GM08714 (cell line): ENCODE data around the gene ISM2.

Source experiments
- H3K4me3 ChIP-seq: fragments of 200-500 bp; sonication (Bioruptor generic); 2 replicates; pipeline ENCODE4 v1.5.1; 2014; ENCODE audit warnings: mild to moderate bottlenecking, low read length, inconsistent platforms
- ZNF274 ChIP-seq: IDR thresholded peaks from 2 replicates; pipeline ENCODE4 v1.6.1; 2012; ENCODE audit warnings: mild to moderate bottlenecking, low read depth, low read length

Gene ISM2

DNA sequence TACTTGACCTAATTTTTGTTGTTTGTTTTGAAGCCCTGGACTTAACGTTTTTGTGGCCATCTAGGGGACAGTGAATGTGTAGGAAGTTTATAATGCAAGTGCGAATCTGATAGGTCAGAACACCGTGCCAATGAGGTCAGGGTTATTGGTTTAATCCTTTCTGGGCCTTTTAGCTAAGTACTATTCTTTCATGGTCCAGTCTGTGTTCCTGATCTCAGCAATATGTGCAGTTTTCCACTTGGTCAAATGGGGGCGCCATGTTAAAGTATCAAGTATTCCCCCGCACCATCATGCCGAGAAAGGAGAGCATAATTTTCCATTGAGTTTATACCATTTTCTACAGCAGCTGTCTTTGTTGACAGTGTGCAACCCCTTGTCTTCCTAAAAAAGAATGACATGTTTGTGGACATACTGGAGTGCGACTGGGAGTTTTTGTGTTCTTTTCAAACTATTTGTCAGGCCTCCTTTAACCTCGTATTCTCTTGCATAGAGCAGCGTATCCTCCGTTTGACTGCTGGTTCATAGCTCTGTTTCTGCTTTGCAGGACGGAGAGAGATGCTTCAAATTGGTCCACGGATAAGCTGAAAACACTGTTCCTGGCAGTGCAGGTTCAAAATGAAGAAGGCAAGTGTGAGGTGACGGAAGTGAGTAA lies 39.4 kb downstream of the ISM2 start:
- peak overlapping the region; percentile 90 for H3K4me3 ChIP-seq
- no peak for TF ChIP-seq ZNF274

DNA sequence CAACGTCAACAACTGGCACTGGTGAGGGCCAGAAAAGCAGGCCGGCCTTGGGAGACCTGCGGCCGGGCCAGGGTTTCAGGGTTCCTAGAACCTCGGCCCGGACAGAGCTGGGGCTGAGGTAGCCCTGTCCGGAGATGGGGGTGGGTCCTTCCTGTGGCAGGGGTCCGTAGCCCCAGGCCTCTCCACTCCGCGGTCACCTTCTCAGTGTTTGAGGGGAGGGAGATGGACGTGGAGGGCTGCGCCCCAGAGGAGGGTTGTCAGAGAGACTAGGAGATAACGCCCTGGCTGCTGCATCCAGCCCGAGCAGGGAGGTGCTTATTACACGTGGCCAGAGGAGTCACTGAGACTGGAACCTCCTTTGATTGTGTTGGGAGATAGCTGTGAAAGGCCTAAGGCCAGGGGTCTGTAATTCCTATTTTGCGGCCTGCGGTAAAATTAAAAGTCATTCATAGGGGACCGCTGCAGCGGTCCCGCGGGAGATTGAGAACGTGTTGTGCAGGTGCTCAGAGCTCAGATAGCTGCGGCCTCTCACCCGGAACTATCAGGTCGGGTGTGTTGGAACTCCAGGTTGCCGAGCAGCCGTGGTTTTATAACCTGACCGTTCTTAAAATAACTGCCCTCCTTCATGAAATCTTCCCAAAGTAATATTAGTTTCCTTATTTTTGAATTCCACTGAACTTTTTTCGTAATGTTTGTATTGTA lies 40.2 kb downstream of the ISM2 start:
- no peak for TF ChIP-seq ZNF274
- H3K4me3 ChIP-seq: peak overlapping the region; percentile 90

DNA sequence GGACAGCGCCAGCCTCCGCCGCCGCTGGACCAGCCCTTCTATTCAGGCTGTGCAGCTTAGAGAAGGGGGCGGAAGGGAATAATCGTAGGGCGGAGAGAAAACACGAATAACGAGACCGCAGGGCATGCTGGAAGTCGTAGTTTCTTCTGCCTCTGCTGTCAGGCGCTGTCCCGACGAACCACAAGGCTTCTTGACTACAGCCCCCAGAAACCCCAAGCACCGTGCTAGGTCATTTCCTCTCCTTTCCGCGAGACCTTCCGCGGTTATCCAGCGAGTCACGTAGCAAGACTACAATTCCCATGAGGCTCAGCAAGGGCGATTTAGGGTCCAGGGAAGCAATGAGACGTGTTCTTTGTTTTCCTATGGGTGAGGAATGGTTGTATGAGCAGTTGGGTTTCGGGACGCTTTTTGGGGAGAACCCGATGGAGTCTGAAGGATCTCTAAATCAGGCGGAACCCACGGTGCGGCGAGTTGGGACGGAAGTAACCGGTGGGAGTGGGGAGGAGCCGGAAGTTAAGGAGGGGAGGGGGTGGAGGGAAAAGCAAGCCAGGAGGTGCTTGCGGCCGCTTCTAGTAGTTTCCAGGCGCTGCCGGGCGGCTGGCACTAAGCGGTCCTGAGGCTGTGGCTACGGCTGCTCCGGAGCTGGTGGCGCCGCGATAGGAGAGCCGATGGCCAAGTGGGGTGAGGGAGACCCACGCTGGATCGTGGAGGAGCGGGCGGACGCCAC lies 40.9 kb downstream of the ISM2 start, which contains the start of the genes AHSA1 and VIPAS39:
TSS of gene AHSA1 (plus strand) at position 572 of the 727 bp plus-strand sequence. CDS start at position 669, 97 bp downstream.
TSS of gene VIPAS39 (minus strand) at position 80 of the 727 bp plus-strand sequence. CDS start 3,499 bp downstream, outside the sequence.
- TF ChIP-seq ZNF274: no peak
- H3K4me3 ChIP-seq: peak within 1 kb of the TSS; percentile 90

DNA sequence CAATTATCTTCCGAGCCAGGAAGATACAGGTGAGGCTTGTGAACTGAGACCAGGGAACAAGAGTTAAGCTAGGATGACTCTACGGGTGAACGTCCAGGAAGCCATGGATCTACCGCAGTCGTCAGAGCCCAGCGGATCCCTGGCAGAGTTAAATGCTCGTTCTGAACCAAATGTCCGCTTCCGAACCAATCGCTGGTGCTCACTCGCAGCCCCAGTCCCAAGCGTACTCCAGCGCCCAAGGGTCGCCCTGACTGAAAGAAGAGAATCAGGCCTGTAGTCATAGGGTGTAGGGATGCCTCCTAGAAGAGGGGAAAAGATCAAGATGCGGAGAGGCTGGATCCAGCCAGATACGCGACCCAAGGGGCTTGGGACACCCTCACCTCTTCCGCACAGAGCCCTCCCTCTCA lies 41.5 kb downstream of the ISM2 start:
- no peak for TF ChIP-seq ZNF274
- peak overlapping the region; percentile 79 for H3K4me3 ChIP-seq

DNA sequence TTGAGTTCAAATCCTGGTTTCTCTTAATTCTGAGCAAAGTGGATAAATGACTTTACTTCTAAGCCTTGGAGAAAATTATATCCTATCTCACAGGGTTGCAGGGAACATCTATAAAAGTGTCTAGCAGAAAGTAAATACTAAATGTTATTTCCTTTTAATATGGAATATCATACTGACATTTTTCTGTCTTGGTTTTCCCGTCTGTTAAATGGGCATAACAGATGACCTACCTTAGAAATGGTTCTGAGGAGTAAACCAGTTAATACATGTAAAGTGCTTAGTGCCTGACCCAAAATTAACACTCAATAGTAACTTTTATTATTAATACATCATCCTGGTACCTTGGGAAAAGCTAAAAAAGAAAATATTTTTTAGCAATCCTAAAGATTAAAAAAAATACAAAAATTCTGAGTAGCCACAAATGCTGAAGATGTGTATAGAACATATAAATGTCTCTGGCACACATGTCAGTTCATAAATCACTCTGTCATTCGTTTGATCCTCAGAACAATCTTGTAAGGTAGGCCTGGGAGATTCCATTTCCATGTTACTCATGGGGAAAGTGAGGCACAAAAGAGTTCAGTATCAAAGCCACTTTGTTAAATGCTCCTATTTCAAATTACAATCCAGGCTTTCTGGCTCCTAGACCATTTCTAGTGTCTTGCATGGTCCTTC lies 42.5 kb downstream of the ISM2 start:
- no peak for TF ChIP-seq ZNF274
- H3K4me3 ChIP-seq: no peak overlapping the region; the same call in 1 of the 2 replicates

DNA sequence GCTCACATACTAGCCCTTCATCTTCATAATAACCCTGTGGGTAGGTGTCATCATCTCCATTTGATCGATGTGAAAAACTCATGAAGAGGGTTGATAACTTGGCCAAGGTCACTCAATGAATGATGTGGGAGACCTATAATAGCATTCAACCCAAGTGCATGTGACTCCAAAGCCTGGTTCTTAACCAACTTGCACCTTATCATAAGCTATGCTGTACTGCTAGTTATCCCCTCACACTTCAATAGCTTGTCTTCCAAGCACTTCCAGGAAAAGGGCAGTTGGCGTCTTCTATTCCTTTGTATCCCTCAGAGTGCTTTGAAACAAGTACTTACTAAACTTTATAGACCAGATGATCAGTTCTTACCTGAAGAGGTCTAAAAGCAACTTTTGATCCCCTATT lies 56.4 kb downstream of the ISM2 start:
- no peak overlapping the region for H3K4me3 ChIP-seq
- no peak for TF ChIP-seq ZNF274

DNA sequence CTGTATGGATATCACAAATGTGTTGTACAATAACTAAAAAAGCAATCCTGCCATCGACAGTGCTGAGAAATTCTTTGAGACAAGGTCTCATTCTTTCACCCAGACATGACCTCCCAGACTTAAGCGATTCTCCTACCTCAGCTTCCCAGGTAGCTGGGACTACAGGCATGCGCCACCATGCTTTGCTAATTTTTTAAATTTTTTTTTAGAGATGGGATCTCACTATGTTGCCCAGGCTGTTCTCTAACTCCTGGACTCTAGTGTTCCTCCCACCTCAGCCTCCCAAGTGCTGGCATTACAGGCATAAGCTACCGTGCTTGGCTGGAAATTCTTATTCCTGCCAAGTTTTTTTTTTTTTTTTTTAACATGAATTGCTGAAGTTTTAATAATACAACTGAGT lies 58.8 kb downstream of the ISM2 start:
- H3K4me3 ChIP-seq: no peak overlapping the region
- no peak for TF ChIP-seq ZNF274

DNA sequence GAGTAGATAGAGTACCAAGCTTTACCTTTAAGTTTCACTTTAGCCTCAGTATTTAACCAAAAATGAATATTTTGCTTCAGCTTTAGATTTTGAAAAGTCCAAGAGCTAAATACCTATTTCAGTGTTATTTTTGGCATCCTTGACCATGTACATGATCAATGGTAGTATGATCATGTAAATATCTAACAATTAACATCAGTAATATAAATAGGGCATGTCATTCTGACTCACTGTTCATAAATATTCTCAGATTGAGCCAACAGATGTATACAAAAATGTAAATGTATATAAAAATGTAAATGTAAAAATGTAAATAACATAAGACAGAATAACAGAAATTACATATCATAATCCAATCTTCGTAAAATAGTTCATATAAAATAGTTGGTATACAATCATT lies 60.0 kb downstream of the ISM2 start:
- H3K4me3 ChIP-seq: no peak overlapping the region
- no peak for TF ChIP-seq ZNF274

DNA sequence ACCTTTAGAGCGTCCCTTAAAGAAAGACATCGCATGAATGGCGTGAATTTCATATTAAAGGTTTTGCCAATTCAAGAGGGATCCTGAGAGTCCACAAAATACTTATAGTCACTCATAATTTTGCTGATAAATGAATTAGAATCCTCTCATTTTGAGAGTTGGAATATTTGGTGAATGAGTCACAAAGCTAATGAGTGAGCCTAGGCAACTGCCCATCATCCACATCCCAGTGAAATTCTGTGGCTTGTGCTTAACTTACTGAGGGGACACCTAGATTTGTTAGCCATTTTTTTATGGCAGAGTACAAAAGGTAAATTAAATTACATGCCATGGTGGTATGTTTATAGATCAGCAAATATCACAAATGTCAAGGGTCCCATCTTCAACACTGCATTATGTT lies 62.6 kb downstream of the ISM2 start:
- no peak overlapping the region for H3K4me3 ChIP-seq
- TF ChIP-seq ZNF274: no peak

DNA sequence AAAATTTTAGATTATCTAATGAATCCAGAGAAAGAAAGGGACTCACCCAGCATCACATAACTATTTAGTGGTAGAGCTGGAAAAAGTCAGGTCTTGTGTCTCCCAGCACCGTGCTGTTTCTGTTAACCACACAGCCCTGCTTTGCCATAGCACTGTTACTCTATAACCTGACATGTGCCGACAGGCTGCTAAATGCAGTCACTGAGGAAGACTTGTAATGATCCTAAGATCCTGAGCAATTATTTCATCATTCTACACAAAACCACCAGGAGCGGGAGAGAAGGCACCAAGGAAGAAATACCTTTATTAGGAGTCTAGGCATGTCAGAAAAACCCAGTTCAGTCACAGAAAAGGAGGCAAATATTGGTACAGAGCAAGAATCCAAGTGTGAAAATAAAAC lies 72.2 kb downstream of the ISM2 start:
- H3K4me3 ChIP-seq: no peak overlapping the region

DNA sequence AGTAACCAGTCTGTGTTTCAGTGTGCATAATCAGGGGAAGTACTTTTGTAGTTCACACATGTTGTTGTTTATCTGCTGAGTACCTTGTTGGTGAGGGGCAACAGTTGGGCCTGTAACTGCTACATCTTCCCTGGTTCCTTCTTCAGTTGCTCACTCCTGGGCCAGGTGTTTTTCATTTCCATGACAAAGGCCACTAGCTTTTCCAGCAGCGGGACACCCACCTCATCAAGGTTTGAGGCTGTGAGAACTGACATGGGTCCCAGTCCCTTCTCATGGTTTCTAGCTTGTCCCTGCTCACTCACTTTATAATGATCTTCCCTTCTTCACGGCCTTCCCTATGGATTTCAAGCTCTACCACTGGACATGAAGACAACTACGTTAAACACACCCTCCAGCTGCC lies 73.8 kb downstream of the ISM2 start:
- no peak overlapping the region for H3K4me3 ChIP-seq
- TF ChIP-seq ZNF274: no peak

More for the DNA sequence above, 72.2 kb downstream of the ISM2 start:
- no peak for TF ChIP-seq ZNF274
